ENCODE results near the gene TCEAL9. TPM values are rescaled to one million over a fixed set of nuclear protein-coding genes. Genes with fewer than 3 reads are reported as not detected.

TCEAL9 gene
- total and polyA plus RNA-seq, 7 donors, result 3.4 to 15.1 (median 9.1) TPM

- no peak for DNase-seq
- intact Hi-C loops (cut with DNase I), result no loop called here
- Histone ChIP-seq H3K27me3 (ENCODE audit: insufficient read depth in 3 of 3, low read length in 2 of 3) (peaks cover 0 to 5% (median 0%) of the 10 kb centered on the region in 3 donors), H3K4me3 (no peak overlapping the region), H3K27ac (no peak overlapping the region), H3K36me3 (ENCODE audit: insufficient read depth in 1 of 2, low read depth in 1 of 2) (no peaks in the 10 kb centered on the region), H3K9me3 (no peaks in the 10 kb centered on the region), H3K4me1 (no peaks in the 10 kb centered on the region)
- no peak for ATAC-seq
- no peak for TF ChIP-seq CTCF (IDR thresholded peaks at IDR 0.05)
- 78 to 96% methylated on average over 2 of the region's 2 CpGs; no CpG with 5 or more reads in 1 of the 3 donors for WGBS, 3 donors
Measured at GRCh38 chrX:103360092-103360491, 3.8 kb downstream of the TCEAL9 start.

GRCh38 chrX:103360916-103361315, 4.6 kb downstream of the TCEAL9 start:
- no peak overlapping the region for H3K27ac ChIP-seq
- DNase-seq (no peak), ATAC-seq (no peak)
- TF ChIP-seq CTCF (IDR thresholded peaks at IDR 0.05), result no peak
- intact Hi-C loops (cut with DNase I), result no loop called here
- 48 to 75% (median 50%) methylated on average over 2 of the region's 2 CpGs for WGBS, 3 donors
- no peaks in the 10 kb centered on the region for H3K4me1 ChIP-seq
- H3K9me3 ChIP-seq, result no peaks in the 10 kb centered on the region
- no peak overlapping the region for H3K4me3 ChIP-seq
- H3K27me3 ChIP-seq (ENCODE audit: insufficient read depth in 3 of 3, low read length in 2 of 3), result peaks cover 0 to 5% (median 0%) of the 10 kb centered on the region in 3 donors
- no peaks in the 10 kb centered on the region for H3K36me3 ChIP-seq (ENCODE audit: insufficient read depth in 1 of 2, low read depth in 1 of 2)

- Histone ChIP-seq H3K27me3 (ENCODE audit: insufficient read depth in 3 of 3, low read length in 2 of 3) (no peaks in the 10 kb centered on the region), H3K4me3 (no peak overlapping the region), H3K4me1 (no peaks in the 10 kb centered on the region), H3K9me3 (no peaks in the 10 kb centered on the region), H3K27ac (no peak overlapping the region), H3K36me3 (ENCODE audit: insufficient read depth in 1 of 2, low read depth in 1 of 2) (no peaks in the 10 kb centered on the region)
- 8 to 22% (median 18%) methylated on average over 1 of the region's 1 CpG for WGBS, 3 donors
- TF ChIP-seq CTCF (IDR thresholded peaks at IDR 0.05), result no peak
- no peak for ATAC-seq
- intact Hi-C loops (cut with DNase I), result no loop called here
- DNase-seq, result no peak
Measured at GRCh38 chrX:103361798-103362197, 5.5 kb downstream of the TCEAL9 start.

GRCh38 chrX:103362474-103362873, 6.2 kb downstream of the TCEAL9 start:
- ATAC-seq, result no peak
- no peak overlapping the region for H3K4me3 ChIP-seq
- H3K9me3 ChIP-seq, result no peaks in the 10 kb centered on the region
- 35 to 44% (median 40%) methylated on average over 1 of the region's 1 CpG for WGBS, 3 donors
- no peak for TF ChIP-seq CTCF (IDR thresholded peaks at IDR 0.05)
- DNase-seq, result no peak
- H3K27ac ChIP-seq, result no peak overlapping the region
- no peaks in the 10 kb centered on the region for H3K36me3 ChIP-seq (ENCODE audit: insufficient read depth in 1 of 2, low read depth in 1 of 2)
- H3K27me3 ChIP-seq (ENCODE audit: insufficient read depth in 3 of 3, low read length in 2 of 3), result no peaks in the 10 kb centered on the region
- intact Hi-C loops (cut with DNase I), result no loop called here
- no peaks in the 10 kb centered on the region for H3K4me1 ChIP-seq

- no peaks in the 10 kb centered on the region for H3K36me3 ChIP-seq (ENCODE audit: insufficient read depth in 1 of 2, low read depth in 1 of 2)
- H3K4me1 ChIP-seq, result no peaks in the 10 kb centered on the region
- intact Hi-C loops (cut with DNase I), result no loop called here
- WGBS, 3 donors, result 95 to 98% (median 96%) methylated on average over 2 of the region's 2 CpGs
- DNase-seq, result no peak
- TF ChIP-seq CTCF (IDR thresholded peaks at IDR 0.05), result no peak
- no peak overlapping the region for H3K27ac ChIP-seq
- no peaks in the 10 kb centered on the region for H3K27me3 ChIP-seq (ENCODE audit: insufficient read depth in 3 of 3, low read length in 2 of 3)
- ATAC-seq, result no peak
- no peaks in the 10 kb centered on the region for H3K9me3 ChIP-seq
- H3K4me3 ChIP-seq, result no peak overlapping the region
Measured at GRCh38 chrX:103363046-103363445, 6.7 kb downstream of the TCEAL9 start.

All from psoas muscle (tissue), 8 donors.